BE2C (cell line): Measurements from ENCODE around the gene MLST8.

Experiments used
- DNase-seq: peaks from one replicate; pipeline ENCODE4 v3.0.0-alpha.2; 2020
- H3K27me3 ChIP-seq: fragments of 250-450 bp; sonication (Bioruptor Pico); 2 replicates; pipeline ENCODE4 v1.5.1; 2020; ENCODE audit warnings: mild to moderate bottlenecking
- H3K36me3 ChIP-seq: fragments of 250-450 bp; sonication (Bioruptor Pico); 2 replicates; pipeline ENCODE4 v1.5.1; 2020; ENCODE audit warnings: mild to moderate bottlenecking
- H3K4me1 ChIP-seq: fragments of 250-450 bp; sonication (Bioruptor Pico); 2 replicates; pipeline ENCODE4 v1.5.1; 2020
- H3K4me3 ChIP-seq: 2 replicates; pipeline ENCODE4 v1.5.1; 2011; ENCODE audit warnings: low read depth, low read length
- H3K9me3 ChIP-seq: fragments of 250-450 bp; sonication (Bioruptor Pico); 2 replicates; pipeline ENCODE4 v1.5.1; 2020
- TF ChIP-seq, protein P1 (sequence below): IDR thresholded peaks from 2 replicates; pipeline ENCODE4 v1.5.1; 2012; ENCODE audit warnings: mild to moderate bottlenecking, low read depth, low read length

MLST8 gene

DNA sequence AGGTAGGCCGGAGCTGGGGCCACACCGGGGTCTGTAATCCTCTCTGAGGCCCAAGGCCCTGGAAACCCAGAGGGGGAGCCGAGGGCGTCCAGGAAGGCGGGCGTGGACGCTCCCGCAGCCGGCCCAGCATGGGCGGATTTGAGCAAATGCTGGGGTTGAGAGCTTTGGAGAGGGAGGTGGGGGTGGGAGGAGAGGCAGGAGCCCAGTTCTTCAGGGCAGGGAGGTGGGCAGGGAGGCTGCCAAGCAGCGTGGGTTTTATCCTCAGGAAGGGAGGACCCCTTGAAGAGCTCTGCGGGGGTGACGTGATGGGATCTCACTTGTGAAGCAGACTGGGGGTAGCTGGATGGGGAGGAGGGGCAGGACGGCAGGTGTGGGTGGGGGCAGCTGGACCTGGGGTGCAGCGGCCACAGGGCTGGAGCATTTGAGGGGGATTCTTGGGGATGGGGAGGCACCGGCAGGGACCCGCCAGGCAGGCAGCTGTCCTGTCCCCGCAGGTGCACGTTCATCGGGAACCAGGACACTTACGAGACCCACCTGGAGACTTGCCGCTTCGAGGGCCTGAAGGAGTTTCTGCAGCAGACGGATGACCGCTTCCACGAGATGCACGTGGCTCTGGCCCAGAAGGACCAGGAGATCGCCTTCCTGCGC lies 32.4 kb upstream of the MLST8 start:
- Histone ChIP-seq H3K9me3 (no peaks in the 10 kb centered on the region), H3K27me3 (no peaks in the 10 kb centered on the region), H3K36me3 (peaks cover 69% of the 10 kb centered on the region), H3K4me1 (no peaks in the 10 kb centered on the region), H3K4me3 (no peak overlapping the region)
- TF ChIP-seq, protein P1, sequence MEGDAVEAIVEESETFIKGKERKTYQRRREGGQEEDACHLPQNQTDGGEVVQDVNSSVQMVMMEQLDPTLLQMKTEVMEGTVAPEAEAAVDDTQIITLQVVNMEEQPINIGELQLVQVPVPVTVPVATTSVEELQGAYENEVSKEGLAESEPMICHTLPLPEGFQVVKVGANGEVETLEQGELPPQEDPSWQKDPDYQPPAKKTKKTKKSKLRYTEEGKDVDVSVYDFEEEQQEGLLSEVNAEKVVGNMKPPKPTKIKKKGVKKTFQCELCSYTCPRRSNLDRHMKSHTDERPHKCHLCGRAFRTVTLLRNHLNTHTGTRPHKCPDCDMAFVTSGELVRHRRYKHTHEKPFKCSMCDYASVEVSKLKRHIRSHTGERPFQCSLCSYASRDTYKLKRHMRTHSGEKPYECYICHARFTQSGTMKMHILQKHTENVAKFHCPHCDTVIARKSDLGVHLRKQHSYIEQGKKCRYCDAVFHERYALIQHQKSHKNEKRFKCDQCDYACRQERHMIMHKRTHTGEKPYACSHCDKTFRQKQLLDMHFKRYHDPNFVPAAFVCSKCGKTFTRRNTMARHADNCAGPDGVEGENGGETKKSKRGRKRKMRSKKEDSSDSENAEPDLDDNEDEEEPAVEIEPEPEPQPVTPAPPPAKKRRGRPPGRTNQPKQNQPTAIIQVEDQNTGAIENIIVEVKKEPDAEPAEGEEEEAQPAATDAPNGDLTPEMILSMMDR, result no peak
- DNase-seq, result no peak

DNA sequence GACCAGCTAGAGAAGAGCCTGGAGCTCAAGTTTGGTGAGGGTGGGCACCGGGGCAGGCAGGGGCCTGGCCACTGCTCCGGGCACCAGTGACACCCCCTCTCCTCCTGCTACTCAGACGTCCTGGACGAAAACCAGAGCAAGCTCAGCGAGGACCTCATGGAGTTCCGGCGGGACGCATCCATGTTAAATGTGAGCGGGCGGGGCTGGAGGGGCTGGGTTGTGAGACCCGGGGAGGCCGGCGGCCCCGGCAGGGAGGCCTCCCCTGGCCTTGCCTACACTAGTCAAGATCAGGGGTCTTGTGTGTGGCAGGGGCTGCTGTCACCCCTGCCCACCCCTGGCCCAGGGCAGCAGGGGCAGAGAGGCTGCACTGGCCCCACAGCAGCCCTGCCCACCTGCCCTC lies 31.9 kb upstream of the MLST8 start:
- H3K9me3 ChIP-seq, result no peaks in the 10 kb centered on the region
- no peaks in the 10 kb centered on the region for H3K4me1 ChIP-seq
- peaks cover 69% of the 10 kb centered on the region for H3K36me3 ChIP-seq
- H3K4me3 ChIP-seq, result no peak overlapping the region
- no peaks in the 10 kb centered on the region for H3K27me3 ChIP-seq
- no peak for DNase-seq
- TF ChIP-seq, protein P1, result no peak

DNA sequence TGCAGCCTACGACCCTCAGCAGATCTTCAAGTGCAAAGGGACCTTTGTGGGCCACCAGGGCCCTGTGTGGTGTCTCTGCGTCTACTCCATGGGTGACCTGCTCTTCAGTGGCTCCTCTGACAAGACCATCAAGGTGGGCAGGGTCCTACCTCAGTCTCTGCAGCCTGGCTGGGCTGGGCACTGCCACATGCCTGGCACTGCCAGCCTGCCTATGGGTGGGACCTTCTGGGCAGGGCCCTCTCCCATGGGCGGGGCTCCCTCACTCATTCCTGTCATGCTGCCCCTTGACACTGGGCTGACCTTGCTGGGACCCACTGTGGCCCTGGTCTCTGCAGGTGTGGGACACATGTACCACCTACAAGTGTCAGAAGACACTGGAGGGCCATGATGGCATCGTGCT lies 31.3 kb upstream of the MLST8 start:
- Histone ChIP-seq H3K36me3 (peaks cover 71% of the 10 kb centered on the region), H3K4me1 (no peaks in the 10 kb centered on the region), H3K9me3 (no peaks in the 10 kb centered on the region), H3K27me3 (no peaks in the 10 kb centered on the region), H3K4me3 (no peak overlapping the region)
- no peak for DNase-seq
- TF ChIP-seq, protein P1, result no peak

DNA sequence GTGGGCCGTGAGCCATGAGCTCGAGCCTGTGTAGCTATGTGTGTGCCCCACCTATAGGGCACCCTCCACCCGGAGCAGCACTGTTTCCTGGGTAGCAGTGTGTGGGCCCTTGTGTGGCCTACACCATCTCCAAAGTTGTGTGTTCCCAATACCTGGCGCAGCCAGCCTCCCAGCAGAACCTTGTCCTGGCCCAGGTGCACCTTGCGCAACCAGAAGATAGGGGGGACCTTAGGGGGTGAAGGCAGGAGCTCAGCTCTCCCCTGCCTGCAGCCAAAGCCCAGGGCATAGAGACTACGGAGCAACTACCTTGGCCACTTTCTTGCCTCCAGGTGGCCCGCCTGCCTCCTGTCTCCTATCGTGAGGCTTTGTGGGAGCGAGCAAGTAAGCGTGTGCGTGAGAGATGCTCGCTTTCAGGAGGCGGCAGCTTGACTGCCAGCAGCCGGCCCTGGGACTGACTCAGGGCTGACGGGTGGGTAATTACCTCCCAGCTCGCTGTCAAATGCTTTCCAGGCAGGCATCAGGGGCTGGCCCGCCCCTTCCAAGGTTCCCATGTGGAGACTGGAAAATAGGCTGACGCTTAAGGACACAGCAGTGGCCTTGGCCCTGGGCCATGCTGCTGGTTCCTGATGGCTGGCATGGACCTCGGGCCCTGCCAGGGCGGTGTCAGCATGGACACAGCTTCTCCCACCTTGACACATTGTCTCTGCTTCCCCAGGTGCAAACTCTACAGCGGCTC lies 30.7 kb upstream of the MLST8 start:
- TF ChIP-seq, protein P1, result no peak
- Histone ChIP-seq H3K4me3 (no peak overlapping the region), H3K27me3 (no peaks in the 10 kb centered on the region), H3K9me3 (no peaks in the 10 kb centered on the region), H3K4me1 (no peaks in the 10 kb centered on the region), H3K36me3 (peaks cover 71% of the 10 kb centered on the region)
- DNase-seq, result no peak

DNA sequence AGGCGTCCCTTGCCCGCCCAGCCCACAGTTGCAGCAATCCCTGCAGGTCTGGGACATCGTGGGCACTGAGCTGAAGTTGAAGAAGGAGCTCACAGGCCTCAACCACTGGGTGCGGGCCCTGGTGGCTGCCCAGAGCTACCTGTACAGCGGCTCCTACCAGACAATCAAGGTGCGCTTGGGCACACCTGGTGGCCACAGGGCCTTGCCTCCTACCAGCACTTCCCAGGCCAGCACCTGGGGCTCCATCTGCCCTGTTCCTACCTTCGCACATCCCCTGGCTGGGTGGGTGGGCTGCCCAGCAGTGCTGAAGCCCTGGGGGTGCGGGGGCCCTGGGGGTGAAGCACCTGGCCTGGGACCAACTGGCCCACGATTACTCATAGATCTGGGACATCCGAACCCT lies 29.8 kb upstream of the MLST8 start:
- Histone ChIP-seq H3K27me3 (no peaks in the 10 kb centered on the region), H3K36me3 (peaks cover 71% of the 10 kb centered on the region), H3K9me3 (no peaks in the 10 kb centered on the region)

More for the DNA sequence above, 29.8 kb upstream of the MLST8 start:
- no peaks in the 10 kb centered on the region for H3K4me1 ChIP-seq
- no peak for DNase-seq
- TF ChIP-seq, protein P1, result no peak
- H3K4me3 ChIP-seq, result no peak overlapping the region
